HL-60/S4 treated with retinoic acid at 250 ng/mL for 4 days and 3 days (cell line): ENCODE results near the gene CDK17.
"Not testable (repeated sequence)": the region's sequence is repeated elsewhere in the genome, so short reads cannot be mapped to it uniquely, and the experiment has no call there.

Experiments used
- in situ Hi-C: fragments of 300-500 bp; cut with MboI; formaldehyde crosslinking; loops from 2 replicates; pipeline ENCODE4 v1.7.0; 2022; ENCODE audit warnings: low sequenced_read_pairs

Gene CDK17

GRCh38 chr12:96419576-96420276, 19.5 kb upstream of the CDK17 start:
- in situ Hi-C loops, result no loop called here

GRCh38 chr12:96417688-96418087, 17.4 kb upstream of the CDK17 start:
- in situ Hi-C loops, result not testable (repeated sequence)

- in situ Hi-C loops, result no loop called here
Observed at GRCh38 chr12:96416033-96416799, 16.0 kb upstream of the CDK17 start.

- in situ Hi-C loops, result no loop called here
Observed at GRCh38 chr12:96414637-96415036, 14.4 kb upstream of the CDK17 start.

GRCh38 chr12:96412431-96412830, 12.2 kb upstream of the CDK17 start:
- in situ Hi-C loops, result no loop called here

GRCh38 chr12:96409731-96410130, 9.5 kb upstream of the CDK17 start:
- in situ Hi-C loops, result no loop called here

GRCh38 chr12:96408993-96409392, 8.8 kb upstream of the CDK17 start:
- in situ Hi-C loops, result no loop called here

GRCh38 chr12:96407429-96408097, 7.3 kb upstream of the CDK17 start:
- in situ Hi-C loops, result not testable (repeated sequence)

GRCh38 chr12:96404696-96405095, 4.5 kb upstream of the CDK17 start:
- in situ Hi-C loops, result no loop called here

GRCh38 chr12:96403870-96404269, 3.6 kb upstream of the CDK17 start:
- in situ Hi-C loops, result no loop called here

GRCh38 chr12:96402522-96402921, 2.3 kb upstream of the CDK17 start:
- in situ Hi-C loops, result not testable (repeated sequence)

GRCh38 chr12:96402061-96402460, 1.8 kb upstream of the CDK17 start:
- in situ Hi-C loops, result no loop called here

GRCh38 chr12:96401076-96401871, 1.0 kb upstream of the CDK17 start:
- in situ Hi-C loops, result no loop called here

- in situ Hi-C loops, result no loop called here
Observed at GRCh38 chr12:96400631-96401075, 414 bp upstream of the CDK17 start.

GRCh38 chr12:96399120-96399918, 920 bp downstream of the CDK17 start:
- in situ Hi-C loops, result no loop called here

GRCh38 chr12:96398424-96399119, 1.7 kb downstream of the CDK17 start:
- in situ Hi-C loops, result no loop called here

- in situ Hi-C loops, result no loop called here
Observed at GRCh38 chr12:96397756-96398423, 2.3 kb downstream of the CDK17 start.

- in situ Hi-C loops, result no loop called here
Observed at GRCh38 chr12:96396914-96397313, 3.3 kb downstream of the CDK17 start.

- in situ Hi-C loops, result no loop called here
Observed at GRCh38 chr12:96396209-96396608, 4.0 kb downstream of the CDK17 start.
